ENCODE measurements around the gene FAM13A. TPM values are rescaled to one million over a fixed set of nuclear protein-coding genes. Genes with fewer than 3 reads are reported as not detected.
"Not testable (repeated sequence)": the region's sequence is repeated elsewhere in the genome, so short reads cannot be mapped to it uniquely, and the experiment has no call there.

The FAM13A gene
- total and polyA plus RNA-seq, 2 experiments from 2014 or later: 19.3 to 44.2 TPM

GRCh38 chr4:89069481-89069880 lies 12.5 kb upstream of the FAM13A start:
- TF ChIP-seq EZH2phosphoT487 (IDR thresholded peaks at IDR 0.05; ENCODE audit: low read depth, severe bottlenecking, unreplicated experiment) (no peak), EZH2 (IDR thresholded peaks at IDR 0.05; ENCODE audit: borderline replicate concordance) (no peak)
- TF ChIP-seq, protein P1, sequence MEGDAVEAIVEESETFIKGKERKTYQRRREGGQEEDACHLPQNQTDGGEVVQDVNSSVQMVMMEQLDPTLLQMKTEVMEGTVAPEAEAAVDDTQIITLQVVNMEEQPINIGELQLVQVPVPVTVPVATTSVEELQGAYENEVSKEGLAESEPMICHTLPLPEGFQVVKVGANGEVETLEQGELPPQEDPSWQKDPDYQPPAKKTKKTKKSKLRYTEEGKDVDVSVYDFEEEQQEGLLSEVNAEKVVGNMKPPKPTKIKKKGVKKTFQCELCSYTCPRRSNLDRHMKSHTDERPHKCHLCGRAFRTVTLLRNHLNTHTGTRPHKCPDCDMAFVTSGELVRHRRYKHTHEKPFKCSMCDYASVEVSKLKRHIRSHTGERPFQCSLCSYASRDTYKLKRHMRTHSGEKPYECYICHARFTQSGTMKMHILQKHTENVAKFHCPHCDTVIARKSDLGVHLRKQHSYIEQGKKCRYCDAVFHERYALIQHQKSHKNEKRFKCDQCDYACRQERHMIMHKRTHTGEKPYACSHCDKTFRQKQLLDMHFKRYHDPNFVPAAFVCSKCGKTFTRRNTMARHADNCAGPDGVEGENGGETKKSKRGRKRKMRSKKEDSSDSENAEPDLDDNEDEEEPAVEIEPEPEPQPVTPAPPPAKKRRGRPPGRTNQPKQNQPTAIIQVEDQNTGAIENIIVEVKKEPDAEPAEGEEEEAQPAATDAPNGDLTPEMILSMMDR (IDR thresholded peaks at IDR 0.05; ENCODE audit: poor library complexity): no peak
- no peaks in the 10 kb centered on the region for H3K4me1 ChIP-seq (ENCODE audit: insufficient read depth)
- no peak overlapping the region for H2AFZ ChIP-seq
- H3K9me3 ChIP-seq (ENCODE audit: low read depth): no peaks in the 10 kb centered on the region
- no peak overlapping the region for H3K4me3 ChIP-seq
- H3K9me2 ChIP-seq (replicated peaks; ENCODE audit: insufficient read depth): no peaks in the 10 kb centered on the region
- no peaks in the 10 kb centered on the region for H3K36me3 ChIP-seq (replicated peaks; ENCODE audit: insufficient read depth, low read depth)
- no peak for DNase-seq (ENCODE audit: low spot score)
- no peaks in the 10 kb centered on the region for H3K27me3 ChIP-seq
- H3K27ac ChIP-seq: no peak overlapping the region
- H3K79me2 ChIP-seq: no peaks in the 10 kb centered on the region
- H4K20me1 ChIP-seq (ENCODE audit: insufficient read depth, poor library complexity, severe bottlenecking): no peaks in the 10 kb centered on the region
- 87% methylated on average over 2 of the region's 2 CpGs for WGBS (ENCODE audit: low lambda C conversion rate, missing lambda C conversion rate)
- no peak overlapping the region for H3K4me2 ChIP-seq

GRCh38 chr4:89067417-89067816 lies 10.4 kb upstream of the FAM13A start:
- Histone ChIP-seq H3K9me2 (replicated peaks; ENCODE audit: insufficient read depth) (no peaks in the 10 kb centered on the region), H3K27me3 (no peaks in the 10 kb centered on the region), H3K4me1 (ENCODE audit: insufficient read depth) (no peaks in the 10 kb centered on the region), H2AFZ (no peak overlapping the region), H3K4me3 (no peak overlapping the region), H3K27ac (no peak overlapping the region), H3K4me2 (no peak overlapping the region), H3K9me3 (ENCODE audit: low read depth) (no peaks in the 10 kb centered on the region), H3K79me2 (no peaks in the 10 kb centered on the region), H3K36me3 (replicated peaks; ENCODE audit: insufficient read depth, low read depth) (no peaks in the 10 kb centered on the region), H4K20me1 (ENCODE audit: insufficient read depth, poor library complexity, severe bottlenecking) (no peaks in the 10 kb centered on the region)
- no peak for DNase-seq (ENCODE audit: low spot score)
- TF ChIP-seq EZH2 (IDR thresholded peaks at IDR 0.05; ENCODE audit: borderline replicate concordance) (no peak), EZH2phosphoT487 (IDR thresholded peaks at IDR 0.05; ENCODE audit: low read depth, severe bottlenecking, unreplicated experiment) (no peak)
- TF ChIP-seq, protein P1 (IDR thresholded peaks at IDR 0.05; ENCODE audit: poor library complexity): no peak

DNA sequence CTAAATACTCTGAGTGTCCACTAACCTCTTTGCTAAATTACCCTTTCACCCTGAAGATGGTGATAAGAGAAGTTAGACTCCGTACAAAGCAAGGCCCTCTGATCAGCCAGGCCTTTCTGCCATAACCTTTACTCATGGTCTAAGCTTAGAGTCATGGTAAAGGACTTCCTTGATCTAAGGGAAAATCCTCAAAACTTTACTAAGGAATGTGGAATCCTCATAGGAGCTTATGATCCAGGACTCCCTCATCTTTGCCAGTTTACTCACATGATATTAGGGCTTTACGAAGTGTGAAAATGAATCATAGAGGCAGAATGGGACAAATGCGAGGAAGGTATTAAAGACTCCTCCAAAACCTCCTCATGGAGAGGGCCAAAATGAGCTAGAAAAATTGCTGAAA lies 7.9 kb upstream of the FAM13A start:
- Histone ChIP-seq H3K27me3 (no peaks in the 10 kb centered on the region), H3K36me3 (replicated peaks; ENCODE audit: insufficient read depth, low read depth) (no peaks in the 10 kb centered on the region), H3K9me3 (ENCODE audit: low read depth) (no peaks in the 10 kb centered on the region), H3K79me2 (no peaks in the 10 kb centered on the region), H3K27ac (no peak overlapping the region), H3K4me3 (no peak overlapping the region), H3K4me1 (ENCODE audit: insufficient read depth) (no peaks in the 10 kb centered on the region), H2AFZ (no peak overlapping the region), H3K9me2 (replicated peaks; ENCODE audit: insufficient read depth) (no peaks in the 10 kb centered on the region), H4K20me1 (ENCODE audit: insufficient read depth, poor library complexity, severe bottlenecking) (no peaks in the 10 kb centered on the region), H3K4me2 (no peak overlapping the region)
- 89% methylated on average over 3 of the region's 3 CpGs for WGBS (ENCODE audit: low lambda C conversion rate, missing lambda C conversion rate)
- TF ChIP-seq EZH2phosphoT487 (IDR thresholded peaks at IDR 0.05; ENCODE audit: low read depth, severe bottlenecking, unreplicated experiment) (no peak), EZH2 (IDR thresholded peaks at IDR 0.05; ENCODE audit: borderline replicate concordance) (no peak)
- TF ChIP-seq, protein P1 (IDR thresholded peaks at IDR 0.05; ENCODE audit: poor library complexity): no peak
- DNase-seq (ENCODE audit: low spot score): no peak

- H3K27me3 ChIP-seq; H4K20me1 ChIP-seq (ENCODE audit: insufficient read depth, poor library complexity, severe bottlenecking); H3K36me3 ChIP-seq (replicated peaks; ENCODE audit: insufficient read depth, low read depth); H3K9me2 ChIP-seq (replicated peaks; ENCODE audit: insufficient read depth); H3K9me3 ChIP-seq (ENCODE audit: low read depth); H3K4me2 ChIP-seq; H3K4me3 ChIP-seq; DNase-seq (ENCODE audit: low spot score): not testable (repeated sequence)
- Histone ChIP-seq H3K4me1 (ENCODE audit: insufficient read depth) (peaks cover 14% of the 10 kb centered on the region), H3K27ac (peak overlapping the region; percentile 71), H2AFZ (peak overlapping the region; percentile 62), H3K79me2 (peaks cover 34% of the 10 kb centered on the region)
- WGBS (ENCODE audit: low lambda C conversion rate, missing lambda C conversion rate): 67% methylated on average over 2 of the region's 2 CpGs
These were observed 859 bp upstream of the FAM13A start for GRCh38 chr4:89057844-89058243.

Data from hepatocyte (in vitro differentiated cells).